Stimulated activated CD8-positive, alpha-beta memory T cell treated with anti-CD3 and anti-CD28 coated beads, Interleukin-15, amount 100 ng/mL, for 24 hours (primary cell): ENCODE results near the gene LRRC8D.

Source experiments
- DNase-seq: peaks from one replicate; pipeline ENCODE4 v3.0.0-alpha.2; 2020; ENCODE audit warnings: low read depth

LRRC8D gene

GRCh38 chr1:89833183-89834082 lies 12.6 kb downstream of the LRRC8D start:
- DNase-seq, result no peak

- no peak for DNase-seq
These were observed 13.4 kb downstream of the LRRC8D start for GRCh38 chr1:89834083-89834704.

- no peak for DNase-seq
These were observed 15.6 kb downstream of the LRRC8D start for GRCh38 chr1:89836252-89837035.

- DNase-seq, result no peak
These were observed 16.2 kb downstream of the LRRC8D start for GRCh38 chr1:89837036-89837481.

- DNase-seq, result no peak
These were observed 16.7 kb downstream of the LRRC8D start for GRCh38 chr1:89837510-89837909.

GRCh38 chr1:89839516-89839915 lies 18.7 kb downstream of the LRRC8D start:
- DNase-seq, result no peak

- no peak for DNase-seq
These were observed 20.7 kb downstream of the LRRC8D start for GRCh38 chr1:89841507-89841906.

- DNase-seq, result no peak
These were observed 21.9 kb downstream of the LRRC8D start for GRCh38 chr1:89842567-89843272.

- peak; percentile 50 for DNase-seq
These were observed 22.7 kb downstream of the LRRC8D start for GRCh38 chr1:89843273-89844130.

- DNase-seq, result no peak
These were observed 23.5 kb downstream of the LRRC8D start for GRCh38 chr1:89844241-89844807.

- no peak for DNase-seq
These were observed 24.0 kb downstream of the LRRC8D start for GRCh38 chr1:89844860-89845259.

GRCh38 chr1:89847191-89847729 lies 26.4 kb downstream of the LRRC8D start:
- DNase-seq, result no peak

- no peak for DNase-seq
These were observed 30.1 kb downstream of the LRRC8D start for GRCh38 chr1:89850844-89851415.

GRCh38 chr1:89854140-89854539 lies 33.3 kb downstream of the LRRC8D start:
- no peak for DNase-seq

- DNase-seq, result no peak
These were observed 34.7 kb downstream of the LRRC8D start for GRCh38 chr1:89855413-89856123.

GRCh38 chr1:89863165-89863830 lies 42.5 kb downstream of the LRRC8D start:
- DNase-seq, result no peak

- DNase-seq, result no peak
These were observed 44.9 kb downstream of the LRRC8D start for GRCh38 chr1:89865498-89866382.

GRCh38 chr1:89866568-89866967 lies 45.7 kb downstream of the LRRC8D start:
- DNase-seq, result no peak
